Stimulated activated CD8-positive, alpha-beta memory T cell treated with anti-CD3 and anti-CD28 coated beads, Interleukin-2, amount 100 ng/mL, for 1 hour (primary cell): ENCODE measurements around the gene VPS41.

Source experiments
- DNase-seq, 2 donors: peaks; one replicate each; pipeline ENCODE4 v3.0.0-alpha.2; 2020; ENCODE audit warnings: low read depth in 2 of 2

The VPS41 gene

DNA sequence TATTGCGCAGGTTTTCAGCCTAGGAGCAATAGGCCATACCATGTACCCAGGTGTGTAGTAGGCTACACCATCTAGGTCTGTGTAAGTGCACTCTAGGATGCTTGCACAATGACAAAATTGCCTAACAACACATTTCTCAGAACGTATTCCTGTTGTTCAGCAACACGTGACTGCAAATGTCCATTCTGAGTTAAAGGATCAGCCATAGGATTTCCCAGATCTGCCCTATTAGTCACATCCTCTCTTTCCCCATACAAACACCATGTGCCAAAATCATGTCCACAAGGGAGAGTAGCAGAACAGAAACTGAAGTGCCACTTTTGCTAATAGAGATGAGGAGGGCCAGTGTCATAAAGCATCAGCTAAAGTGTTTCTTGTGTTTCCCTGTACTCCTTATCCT lies 235.2 kb downstream of the VPS41 start:
- DNase-seq = no peak
